C4-2B (cell line): ENCODE data around the gene PHRF1.

Experiments used
- H3K27ac ChIP-seq: fragments of 450-650 bp; 2 replicates; pipeline ENCODE4 v1.5.1; 2017
- ZFX ChIP-seq: fragments of 450-650 bp; IDR thresholded peaks from 2 replicates; pipeline ENCODE4 v1.6.1; 2017
- TF ChIP-seq, protein P1 (sequence below): fragments of 450-650 bp; conservative IDR thresholded peaks from 2 replicates; pipeline ENCODE4 v1.5.1; 2017; ENCODE audit warnings: mild to moderate bottlenecking

The PHRF1 gene

DNA sequence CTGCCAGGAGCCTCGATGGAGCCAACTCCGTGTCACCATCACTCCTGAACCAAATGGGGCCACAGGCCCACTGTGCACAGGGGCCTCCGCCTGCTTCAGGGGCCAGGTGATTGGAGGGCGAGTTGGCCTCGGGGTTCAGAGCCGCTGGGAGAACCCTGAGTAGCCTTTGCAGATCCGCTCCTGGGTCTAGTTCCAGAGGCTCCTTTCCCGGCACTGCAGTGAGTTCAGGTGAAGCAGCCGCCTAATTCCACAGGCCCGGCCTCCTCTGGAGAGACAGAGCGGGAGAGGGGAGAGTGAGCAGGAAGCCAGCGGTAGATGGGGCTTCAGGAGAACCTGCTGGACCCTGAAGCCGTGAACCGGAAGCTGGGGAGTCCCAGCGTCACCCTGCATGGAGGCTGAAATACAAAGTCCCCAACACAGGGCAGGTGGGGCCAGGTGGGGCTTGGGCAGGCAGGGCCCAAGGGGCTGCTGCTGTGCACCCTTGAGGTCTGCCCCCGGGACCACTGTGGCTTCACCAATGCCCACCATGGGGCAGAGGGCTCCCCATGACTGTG, 83.3 kb downstream of the PHRF1 start:
- TF ChIP-seq ZFX = no peak
- TF ChIP-seq, protein P1, sequence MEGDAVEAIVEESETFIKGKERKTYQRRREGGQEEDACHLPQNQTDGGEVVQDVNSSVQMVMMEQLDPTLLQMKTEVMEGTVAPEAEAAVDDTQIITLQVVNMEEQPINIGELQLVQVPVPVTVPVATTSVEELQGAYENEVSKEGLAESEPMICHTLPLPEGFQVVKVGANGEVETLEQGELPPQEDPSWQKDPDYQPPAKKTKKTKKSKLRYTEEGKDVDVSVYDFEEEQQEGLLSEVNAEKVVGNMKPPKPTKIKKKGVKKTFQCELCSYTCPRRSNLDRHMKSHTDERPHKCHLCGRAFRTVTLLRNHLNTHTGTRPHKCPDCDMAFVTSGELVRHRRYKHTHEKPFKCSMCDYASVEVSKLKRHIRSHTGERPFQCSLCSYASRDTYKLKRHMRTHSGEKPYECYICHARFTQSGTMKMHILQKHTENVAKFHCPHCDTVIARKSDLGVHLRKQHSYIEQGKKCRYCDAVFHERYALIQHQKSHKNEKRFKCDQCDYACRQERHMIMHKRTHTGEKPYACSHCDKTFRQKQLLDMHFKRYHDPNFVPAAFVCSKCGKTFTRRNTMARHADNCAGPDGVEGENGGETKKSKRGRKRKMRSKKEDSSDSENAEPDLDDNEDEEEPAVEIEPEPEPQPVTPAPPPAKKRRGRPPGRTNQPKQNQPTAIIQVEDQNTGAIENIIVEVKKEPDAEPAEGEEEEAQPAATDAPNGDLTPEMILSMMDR = no peak
- H3K27ac ChIP-seq = no peak overlapping the region

DNA sequence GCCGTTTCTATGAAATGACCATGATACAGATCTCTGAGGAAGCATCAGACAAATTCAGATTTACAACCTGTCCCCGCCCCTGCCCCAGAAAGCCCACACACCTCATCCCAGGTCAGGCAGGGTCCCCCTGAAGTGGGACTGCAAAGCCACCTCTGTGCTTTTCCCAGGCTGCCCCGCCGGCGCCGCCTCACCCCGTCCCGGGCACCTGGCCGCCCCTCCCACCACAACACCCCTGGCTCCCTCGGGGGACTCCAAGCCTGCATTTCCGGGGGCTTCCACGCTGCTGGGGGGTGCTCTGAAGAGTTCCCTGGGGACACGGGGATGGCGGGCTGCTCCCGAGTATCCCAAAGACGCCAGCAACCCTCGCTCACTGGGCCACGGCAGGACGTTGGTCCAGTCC, 84.0 kb downstream of the PHRF1 start:
- no peak overlapping the region for H3K27ac ChIP-seq
- TF ChIP-seq, protein P1 = no peak
- no peak for TF ChIP-seq ZFX

DNA sequence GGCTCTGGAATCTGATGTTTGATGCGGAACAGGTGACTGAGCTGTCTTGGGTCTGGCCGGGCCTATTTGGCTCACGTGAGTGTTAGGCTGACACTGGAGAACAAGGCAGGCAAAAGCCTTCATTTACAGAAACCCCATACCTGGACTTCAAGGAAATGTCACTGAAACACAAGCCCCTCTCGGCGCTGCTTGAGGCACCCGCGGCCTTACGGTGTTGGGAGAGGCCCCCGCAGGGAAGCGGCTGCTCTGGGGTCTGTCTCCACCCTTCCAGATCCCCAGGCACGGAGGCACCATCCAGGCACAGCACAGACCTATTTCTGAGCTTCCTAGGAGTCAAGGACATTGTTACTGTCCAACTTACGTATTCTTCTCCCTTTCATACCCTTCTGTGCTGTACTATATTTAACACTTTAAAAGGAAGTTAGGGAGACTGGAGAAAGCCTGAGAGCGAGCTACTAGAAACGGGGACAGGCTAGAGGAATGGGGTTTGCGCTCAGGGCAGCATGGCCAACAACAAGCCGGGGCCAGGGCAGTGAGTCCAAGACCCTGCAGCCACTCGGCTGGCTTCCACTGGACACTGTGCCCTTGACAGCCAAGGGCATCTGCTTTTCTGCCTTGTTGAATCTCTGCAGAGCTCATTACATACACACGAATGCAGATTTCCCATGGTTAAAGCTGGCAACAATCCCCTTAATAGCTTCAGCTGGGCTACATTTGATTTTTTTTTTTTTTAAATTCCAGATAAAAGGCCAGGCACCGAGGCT, 84.6 kb downstream of the PHRF1 start:
- H3K27ac ChIP-seq = no peak overlapping the region
- TF ChIP-seq ZFX = no peak
- TF ChIP-seq, protein P1 = no peak
